ENCODE data around the gene FUBP3. TPM values are rescaled to one million over a fixed set of nuclear protein-coding genes. Genes with fewer than 3 reads are reported as not detected.

Gene FUBP3
- polyA plus RNA-seq, 1 of the 3 experiments (the other 2 are of a cell fraction) = 55.1 TPM

GRCh38 chr9:130634191-130634768 is 54.9 kb downstream of the FUBP3 start:
- ChIA-PET POLR2A (no interaction called here), CTCF (no interaction called here)
- Histone ChIP-seq H3K79me2 (ENCODE audit: insufficient read depth) (no peaks in the 10 kb centered on the region), H3K27ac (ENCODE audit: low read depth in 2 of 2, low read length in 1 of 2) (no peak overlapping the region), H3K9me2 (no peaks in the 10 kb centered on the region), H3K9ac (no peak overlapping the region), H2AFZ (ENCODE audit: low read depth) (no peak overlapping the region), H3K27me3 (ENCODE audit: insufficient read depth) (no peaks in the 10 kb centered on the region), H3K36me3 (replicated peaks in 1 of 2; ENCODE audit: control insufficient read depth in 1 of 2, insufficient read depth in 2 of 2, low read length in 1 of 2) (peaks cover 10 to 96% of the 10 kb centered on the region in 2 experiments), H4K20me1 (ENCODE audit: insufficient read depth) (no peaks in the 10 kb centered on the region), H3K4me2 (no peak overlapping the region), H3K4me1 (ENCODE audit: control insufficient read depth in 1 of 2, insufficient read depth in 2 of 2, low read depth in 1 of 2, low read length in 1 of 2) (no peaks in the 10 kb centered on the region), H3K9me3 (no peaks in the 10 kb centered on the region), H3F3A (replicated peaks; ENCODE audit: insufficient read depth) (no peaks in the 10 kb centered on the region), H3K4me3 (ENCODE audit: low read depth in 2 of 2, low read length in 1 of 2) (no peak overlapping the region)
- no peak for TF ChIP-seq GATA2 (CRISPR knock-in tag; IDR thresholded peaks at IDR 0.05)
- TF ChIP-seq TAF1 (IDR thresholded peaks at IDR 0.05; ENCODE audit: borderline replicate concordance, low read depth, low read length) = no peak
- no peak for TF ChIP-seq FOXM1 (IDR thresholded peaks at IDR 0.05; ENCODE audit: low read depth)
- no peak for TF ChIP-seq JUND (IDR thresholded peaks at IDR 0.05)
- TF ChIP-seq CHD2 (IDR thresholded peaks at IDR 0.05; ENCODE audit: low read length, partially characterized antibody) = no peak
- TF ChIP-seq TCF12 (IDR thresholded peaks at IDR 0.05) = no peak
- no peak for TF ChIP-seq FOXJ3 (CRISPR knock-in tag; IDR thresholded peaks at IDR 0.05)
- TF ChIP-seq ZBTB33 (IDR thresholded peaks at IDR 0.05; ENCODE audit: borderline replicate concordance, low read depth) = no peak
- no peak for TF ChIP-seq MAX (IDR thresholded peaks at IDR 0.05; ENCODE audit: low read depth)
- no peak for TF ChIP-seq SIN3A (IDR thresholded peaks at IDR 0.05; ENCODE audit: borderline replicate concordance, low read depth, low read length)
- no peak for TF ChIP-seq EZH2phosphoT487 (IDR thresholded peaks at IDR 0.05; ENCODE audit: borderline replicate concordance, low read depth)
- no peak for TF ChIP-seq TEAD4 (IDR thresholded peaks at IDR 0.05; ENCODE audit: borderline replicate concordance, insufficient read depth)
- TF ChIP-seq, protein P1, sequence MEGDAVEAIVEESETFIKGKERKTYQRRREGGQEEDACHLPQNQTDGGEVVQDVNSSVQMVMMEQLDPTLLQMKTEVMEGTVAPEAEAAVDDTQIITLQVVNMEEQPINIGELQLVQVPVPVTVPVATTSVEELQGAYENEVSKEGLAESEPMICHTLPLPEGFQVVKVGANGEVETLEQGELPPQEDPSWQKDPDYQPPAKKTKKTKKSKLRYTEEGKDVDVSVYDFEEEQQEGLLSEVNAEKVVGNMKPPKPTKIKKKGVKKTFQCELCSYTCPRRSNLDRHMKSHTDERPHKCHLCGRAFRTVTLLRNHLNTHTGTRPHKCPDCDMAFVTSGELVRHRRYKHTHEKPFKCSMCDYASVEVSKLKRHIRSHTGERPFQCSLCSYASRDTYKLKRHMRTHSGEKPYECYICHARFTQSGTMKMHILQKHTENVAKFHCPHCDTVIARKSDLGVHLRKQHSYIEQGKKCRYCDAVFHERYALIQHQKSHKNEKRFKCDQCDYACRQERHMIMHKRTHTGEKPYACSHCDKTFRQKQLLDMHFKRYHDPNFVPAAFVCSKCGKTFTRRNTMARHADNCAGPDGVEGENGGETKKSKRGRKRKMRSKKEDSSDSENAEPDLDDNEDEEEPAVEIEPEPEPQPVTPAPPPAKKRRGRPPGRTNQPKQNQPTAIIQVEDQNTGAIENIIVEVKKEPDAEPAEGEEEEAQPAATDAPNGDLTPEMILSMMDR (IDR thresholded peaks at IDR 0.05) = no peak
- no peak for TF ChIP-seq NFIC (IDR thresholded peaks at IDR 0.05; ENCODE audit: borderline replicate concordance)
- TF ChIP-seq RXRA (IDR thresholded peaks at IDR 0.05; ENCODE audit: borderline replicate concordance, low read depth) = no peak
- TF ChIP-seq RFX5 (IDR thresholded peaks at IDR 0.05; ENCODE audit: low read length) = no peak
- DNase-seq = no peak
- 93% methylated on average over 12 of the region's 14 CpGs for WGBS (ENCODE audit: low lambda C conversion rate)
